Common myeloid progenitor, CD34-positive (primary cell): ENCODE results near the gene MCRIP2.

ENCODE experiments used
- CTCF ChIA-PET: fragments of 350-600 bp; sonication (Branson Sonifier 250); formaldehyde crosslinking; loops from one replicate; lab custom pipeline; 2021; ENCODE audit warnings: antibody characterized with exemption; lab: Charles Lee
- POLR2A ChIA-PET: fragments of 350-600 bp; sonication (Branson Sonifier 250); formaldehyde crosslinking; loops from one replicate; lab custom pipeline; 2021; ENCODE audit warnings: antibody characterized with exemption; lab: Charles Lee
- DNase-seq, 3 donors: peaks; one replicate each; pipeline versions ENCODE4 v3.0.0 to v3.0.0-alpha.2; 2013
- H3K27ac ChIP-seq, 2 experiments: 1 replicate in 1 of 2; 2 replicates in 1 of 2; pipeline ENCODE4 v1.7.0; 2013; ENCODE audit warnings: inconsistent platforms in 2 of 2, low read length in 2 of 2, mild to moderate bottlenecking in 2 of 2, low read depth in 1 of 2, moderate library complexity in 1 of 2; ENCODE audit not compliant: severe bottlenecking in 2 of 2, insufficient read depth in 1 of 2, poor library complexity in 1 of 2
- H3K27me3 ChIP-seq, 5 experiments: replicated peaks in 2 of 5; 1 replicate in 3 of 5; 2 replicates in 2 of 5; pipeline versions ENCODE4 v1.6.1 to v1.7.0; 2013; ENCODE audit warnings: low read length in 4 of 5, mild to moderate bottlenecking in 2 of 5, moderate library complexity in 2 of 5, inconsistent platforms in 1 of 5; ENCODE audit not compliant: insufficient read depth in 5 of 5, control insufficient read depth in 4 of 5
- H3K36me3 ChIP-seq, 4 experiments: 1 replicate in 2 of 4; 2 replicates in 2 of 4; pipeline versions ENCODE4 v1.6.1 to v1.7.0; 2013; ENCODE audit warnings: low read length in 3 of 4, control low read depth in 1 of 4, mild to moderate bottlenecking in 1 of 4; ENCODE audit not compliant: control insufficient read depth in 4 of 4, insufficient read depth in 4 of 4
- H3K4me1 ChIP-seq, 4 experiments: 1 replicate in 3 of 4; 2 replicates in 1 of 4; pipeline versions ENCODE4 v1.6.1 to v1.7.1; 2013; ENCODE audit warnings: low read length in 3 of 4, mild to moderate bottlenecking in 3 of 4, control low read depth in 1 of 4, inconsistent platforms in 1 of 4, moderate library complexity in 1 of 4; ENCODE audit not compliant: control insufficient read depth in 4 of 4, insufficient read depth in 4 of 4; ENCODE audit errors: control extremely low read depth in 1 of 4
- H3K4me3 ChIP-seq, 7 experiments: 1 replicate in 4 of 7; 2 replicates in 3 of 7; pipeline versions ENCODE4 v1.5.1 to v1.7.0; 2013; ENCODE audit warnings: mild to moderate bottlenecking in 7 of 7, low read length in 6 of 7, moderate library complexity in 6 of 7, inconsistent platforms in 2 of 7, low read depth in 2 of 7, control low read depth in 1 of 7; ENCODE audit not compliant: insufficient read depth in 4 of 7, control insufficient read depth in 1 of 7; ENCODE audit errors: extremely low read depth in 1 of 7
- H3K9me3 ChIP-seq, 5 experiments: 1 replicate in 4 of 5; 2 replicates in 1 of 5; pipeline versions ENCODE4 v1.6.1 to v1.7.1; 2013; ENCODE audit warnings: low read length in 4 of 5, mild to moderate bottlenecking in 2 of 5, inconsistent platforms in 1 of 5, low read depth in 1 of 5, moderate library complexity in 1 of 5; ENCODE audit not compliant: control insufficient read depth in 4 of 5, insufficient read depth in 2 of 5; ENCODE audit errors: control extremely low read depth in 1 of 5
- WGBS: methylation state at CpG from one replicate; pipeline ENCODE4 v1.1.5; 2013; ENCODE audit not compliant: insufficient coverage; 5-methylcytosine and 5-hydroxymethylcytosine counted together

The MCRIP2 gene

DNA sequence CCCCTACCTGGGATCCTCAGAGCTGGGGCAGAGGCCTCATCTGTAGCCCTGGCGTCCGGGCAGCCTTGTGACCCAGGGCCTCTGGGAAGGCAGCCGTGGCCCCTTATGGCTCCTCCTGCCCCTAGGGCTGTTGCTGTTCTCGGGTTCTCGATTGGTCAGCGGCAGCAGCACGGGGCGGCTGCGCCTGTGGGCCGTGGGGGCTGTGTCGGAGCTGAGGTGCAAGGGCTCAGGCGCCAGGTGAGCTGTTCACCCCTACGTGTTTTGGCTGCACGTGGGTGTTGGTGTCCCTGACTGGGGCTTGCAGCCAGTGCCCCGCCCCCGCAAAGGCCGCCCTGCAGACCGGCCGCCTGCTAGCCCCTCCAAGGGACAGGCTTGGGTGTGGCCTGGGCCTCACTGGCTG lies 20.5 kb downstream of the MCRIP2 start:
- no peak overlapping the region for H3K4me3 ChIP-seq
- POLR2A ChIA-PET = no interaction called here
- H3K27ac ChIP-seq = no peak overlapping the region
- over 99% methylated on average over 19 of the region's 19 CpGs for WGBS
- no peaks in the 10 kb centered on the region for H3K9me3 ChIP-seq
- H3K27me3 ChIP-seq = no peaks in the 10 kb centered on the region
- H3K4me1 ChIP-seq = peaks cover 0 to 19% (median 16%) of the 10 kb centered on the region in 4 experiments
- CTCF ChIA-PET = interaction anchor here (0.8 to 1.7 kb wide), 7 partner anchors 9 to 87 kb away, joined by 3 to 5 read pairs (median 4); no protein-coding TSS in a partner anchor
- no peak for DNase-seq
- peaks cover 0 to 39% (median 12%) of the 10 kb centered on the region in 4 experiments for H3K36me3 ChIP-seq

DNA sequence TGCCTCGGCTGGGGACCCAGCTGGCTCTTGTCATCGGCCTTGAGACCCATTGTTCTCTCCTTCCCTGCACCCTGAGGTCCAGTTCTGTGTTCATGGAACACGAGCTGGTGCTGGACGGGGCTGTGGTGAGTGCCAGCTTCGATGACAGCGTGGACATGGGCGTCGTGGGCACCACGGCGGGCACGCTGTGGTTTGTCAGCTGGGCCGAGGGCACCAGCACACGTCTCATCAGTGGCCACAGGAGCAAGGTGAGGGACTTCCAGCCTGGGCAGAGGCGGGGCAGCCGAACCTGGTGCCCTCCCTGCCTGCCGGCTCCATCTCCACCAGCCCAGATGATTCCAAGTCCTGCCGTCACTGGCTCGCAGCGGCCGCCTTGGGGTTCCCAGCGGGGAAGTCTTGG lies 21.0 kb downstream of the MCRIP2 start:
- H3K27ac ChIP-seq = no peak overlapping the region
- ChIA-PET CTCF (interaction anchor here (1.1 to 1.6 kb wide), 2 partner anchors 20 to 26 kb away, joined by 3 to 5 read pairs; no protein-coding TSS in a partner anchor), POLR2A (no interaction called here)
- WGBS = 96% methylated on average over 15 of the region's 21 CpGs
- no peak overlapping the region for H3K4me3 ChIP-seq
- H3K27me3 ChIP-seq = no peaks in the 10 kb centered on the region
- peaks cover 0 to 24% (median 19%) of the 10 kb centered on the region in 4 experiments for H3K4me1 ChIP-seq
- DNase-seq = no peak
- H3K36me3 ChIP-seq = peaks cover 0 to 38% (median 11%) of the 10 kb centered on the region in 4 experiments
- H3K9me3 ChIP-seq = no peaks in the 10 kb centered on the region

DNA sequence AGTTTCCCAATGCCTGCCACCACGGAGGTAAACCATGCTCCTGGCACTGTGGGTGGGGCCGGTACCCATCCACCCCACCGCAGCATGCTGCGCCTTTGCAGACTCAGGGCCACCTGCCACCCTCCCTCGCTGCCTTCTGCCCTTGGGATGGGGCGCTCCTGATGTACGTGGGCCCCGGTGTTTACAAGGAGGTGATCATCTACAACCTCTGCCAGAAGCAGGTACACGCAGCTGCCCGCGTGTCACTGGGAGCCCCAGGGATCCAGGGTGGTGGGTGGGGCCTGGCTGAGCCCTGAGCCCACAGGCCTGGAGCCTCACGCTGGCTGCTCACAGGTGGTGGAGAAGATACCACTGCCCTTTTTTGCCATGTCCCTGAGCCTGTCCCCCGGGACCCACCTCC lies 24.9 kb downstream of the MCRIP2 start:
- Histone ChIP-seq H3K4me1 (peaks cover 0 to 21% (median 18%) of the 10 kb centered on the region in 4 experiments), H3K36me3 (peaks cover 2 to 44% (median 23%) of the 10 kb centered on the region in 4 experiments), H3K4me3 (no peak overlapping the region), H3K27ac (no peak overlapping the region), H3K9me3 (no peaks in the 10 kb centered on the region), H3K27me3 (no peaks in the 10 kb centered on the region)
- POLR2A ChIA-PET = no interaction called here
- CTCF ChIA-PET = interaction anchor here (0.8 to 2.4 kb wide), 5 partner anchors 9 to 22 kb away, joined by 3 to 8 read pairs (median 4); partner anchors contain the start of gene RHBDL1
- no peak for DNase-seq
- whole genome bisulfite sequencing = 98% methylated on average over 12 of the region's 13 CpGs

DNA sequence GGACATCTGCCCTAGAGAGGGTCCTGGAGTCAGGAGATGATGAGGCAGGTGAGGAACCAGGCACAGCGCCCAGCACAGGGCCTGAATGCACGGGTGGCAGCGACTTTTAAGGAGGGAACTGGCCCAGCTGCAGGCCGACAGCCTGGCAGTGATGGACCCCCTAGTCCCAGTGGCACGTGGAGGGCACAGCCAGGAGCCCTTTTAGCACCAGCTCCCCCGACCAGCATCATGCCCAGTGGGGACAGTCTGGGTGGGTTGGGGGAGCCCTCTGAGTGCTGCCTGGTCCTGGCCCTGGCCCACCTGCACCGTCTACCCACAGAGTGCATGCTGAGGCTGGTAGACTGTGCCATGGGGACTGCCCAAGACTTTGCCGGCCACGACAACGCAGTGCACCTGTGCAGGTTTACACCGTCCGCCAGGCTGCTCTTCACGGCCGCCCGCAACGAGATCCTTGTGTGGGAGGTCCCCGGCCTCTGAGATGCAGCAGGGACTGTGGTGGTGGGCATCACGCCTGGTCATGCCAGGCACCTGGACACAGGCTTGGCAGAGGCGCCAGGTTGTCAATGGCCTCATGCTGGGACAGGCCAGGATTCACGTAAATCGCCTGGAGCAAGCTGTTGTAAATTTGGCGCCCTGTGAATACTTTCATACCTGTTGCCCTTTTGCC lies 25.6 kb downstream of the MCRIP2 start:
- peaks cover 2 to 49% (median 27%) of the 10 kb centered on the region in 4 experiments for H3K36me3 ChIP-seq
- H3K27ac ChIP-seq = peak overlapping the region in 1 of 2 experiments; percentile 76
- peaks cover 0 to 20% (median 16%) of the 10 kb centered on the region in 4 experiments for H3K4me1 ChIP-seq
- DNase-seq = no peak
- ChIA-PET POLR2A (no interaction called here), CTCF (interaction anchor here (0.8 to 2.4 kb wide), 9 partner anchors 9 to 93 kb away, joined by 3 to 8 read pairs (median 3); partner anchors contain the start of genes METTL26, RHBDL1 and WDR90)
- 95% methylated on average over 19 of the region's 22 CpGs for WGBS
- H3K9me3 ChIP-seq = no peaks in the 10 kb centered on the region
- H3K27me3 ChIP-seq = no peaks in the 10 kb centered on the region
- H3K4me3 ChIP-seq = peak overlapping the region in 1 of 7 experiments; percentile 59

DNA sequence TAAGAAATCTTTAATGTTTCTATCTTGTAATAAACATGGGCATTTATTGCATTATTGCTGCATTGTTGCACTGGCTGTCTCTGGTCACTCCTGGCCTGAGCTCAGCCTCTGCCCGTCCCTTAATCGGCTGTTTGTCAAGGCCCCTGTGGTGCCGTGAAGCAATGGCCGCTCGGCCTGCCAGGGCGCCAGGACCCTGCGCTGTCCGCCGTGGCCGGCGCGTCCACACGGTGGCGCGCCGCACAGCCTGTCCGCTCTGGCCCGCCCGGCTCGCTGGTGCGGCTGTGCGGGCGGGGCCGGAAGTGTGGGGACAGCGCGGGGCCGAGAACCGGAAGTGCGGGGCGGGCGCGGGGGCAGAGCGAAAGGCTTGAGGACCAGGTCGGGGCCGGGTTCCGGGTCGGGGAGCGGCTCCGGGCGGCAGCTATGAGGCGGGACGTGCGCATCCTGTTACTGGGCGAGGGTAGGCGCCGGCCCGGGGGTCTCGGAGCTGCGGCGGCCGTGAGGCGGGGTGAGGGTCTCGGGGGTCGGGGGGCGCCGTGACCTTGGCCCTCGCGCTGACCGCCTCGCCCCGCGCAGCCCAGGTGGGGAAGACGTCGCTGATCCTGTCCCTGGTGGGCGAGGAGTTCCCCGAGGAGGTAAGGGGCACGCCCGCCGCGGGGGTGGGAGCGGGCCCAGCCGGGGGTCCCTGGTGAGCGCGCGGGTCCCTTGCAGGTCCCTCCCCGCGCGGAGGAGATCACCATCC lies 26.3 kb downstream of the MCRIP2 start, which contains the start of gene RHOT2:
Gene RHOT2 (plus strand): TSS at position 353 of the 739 bp plus-strand sequence. CDS start 68 bp downstream, at position 421.
- H3K36me3 ChIP-seq = peaks cover 2 to 49% (median 28%) of the 10 kb centered on the region in 4 experiments
- POLR2A ChIA-PET = no interaction called here
- H3K4me3 ChIP-seq = peak within 1 kb of the TSS; percentile 61 to 92 (median 81)
- DNase-seq = peak; percentile 90 to 94 (median 93)
- H3K4me1 ChIP-seq = peaks cover 0 to 20% (median 16%) of the 10 kb centered on the region in 4 experiments
- 0% methylated on average over 51 of the region's 78 CpGs for WGBS
- no peaks in the 10 kb centered on the region for H3K9me3 ChIP-seq
- CTCF ChIA-PET = interaction anchor here (0.8 to 2.4 kb wide), 8 partner anchors 8 to 94 kb away, joined by 3 to 8 read pairs (median 3); partner anchors contain the start of genes METTL26, RHBDL1 and WDR90
- no peaks in the 10 kb centered on the region for H3K27me3 ChIP-seq
- peak within 1 kb of the TSS in 1 of 2 experiments; percentile 76 for H3K27ac ChIP-seq

DNA sequence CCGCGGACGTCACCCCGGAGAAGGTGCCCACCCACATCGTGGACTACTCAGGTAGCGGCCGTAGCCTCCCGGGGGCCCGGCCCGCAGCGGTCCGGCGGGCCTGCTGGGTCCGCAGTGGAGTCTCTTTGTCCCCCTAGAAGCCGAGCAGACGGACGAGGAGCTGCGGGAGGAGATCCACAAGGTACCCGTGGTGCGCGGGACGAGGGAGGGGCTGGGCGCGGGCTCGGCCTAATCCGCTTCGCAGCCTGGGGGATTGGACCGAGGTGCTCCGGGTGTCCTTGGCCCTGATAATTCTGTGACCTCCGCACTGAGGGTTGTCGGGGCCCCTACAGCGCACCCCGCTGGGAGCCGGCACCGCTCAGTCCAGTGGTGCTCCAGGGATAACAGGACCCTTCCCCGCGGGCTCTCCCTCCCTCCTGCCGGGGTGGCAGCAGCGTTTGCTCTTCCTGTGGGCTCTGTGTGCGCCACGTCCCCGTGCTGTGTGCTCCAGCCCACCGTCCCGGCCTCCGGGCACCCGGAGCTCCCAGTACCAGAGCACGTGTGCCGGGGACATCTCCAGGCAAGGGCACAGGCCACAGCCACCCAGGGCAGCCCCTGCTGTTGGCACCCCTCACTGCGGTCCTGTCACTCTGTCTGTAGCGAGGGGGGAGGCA lies 27.0 kb downstream of the MCRIP2 start:
- WGBS = 10% methylated on average over 50 of the region's 50 CpGs
- Histone ChIP-seq H3K4me3 (peak overlapping the region; percentile 61 to 92 (median 81)), H3K9me3 (no peaks in the 10 kb centered on the region), H3K27ac (peak overlapping the region in 1 of 2 experiments; percentile 76), H3K4me1 (peaks cover 0 to 20% (median 16%) of the 10 kb centered on the region in 4 experiments), H3K27me3 (no peaks in the 10 kb centered on the region), H3K36me3 (peaks cover 2 to 55% (median 34%) of the 10 kb centered on the region in 4 experiments)
- ChIA-PET CTCF (interaction anchor here (1.0 to 2.4 kb wide), 4 partner anchors 7 to 25 kb away, joined by 3 to 8 read pairs (median 4); partner anchors contain the start of gene RHBDL1), POLR2A (no interaction called here)
- no peak for DNase-seq
